Neural progenitor cell (in vitro differentiated cells): ENCODE data around the gene GNG3. TPM values are rescaled to one million over a fixed set of nuclear protein-coding genes. Genes with fewer than 3 reads are reported as not detected.
A peak's percentile ranks its signal among the peaks of the same experiment; 100 is the strongest.

ENCODE experiments used
- DNase-seq: peaks from one replicate; pipeline ENCODE4 v3.0.0-alpha.2; 2016; ENCODE audit warnings: low spot score
- H2AFZ ChIP-seq: fragments of 200-600 bp; sonication (generic); replicated peaks from 2 replicates; pipeline ENCODE4 v1.6.1; 2016; ENCODE audit warnings: antibody characterized with exemption
- H3F3A ChIP-seq: fragments of 200-600 bp; sonication (generic); 2 replicates; pipeline ENCODE4 v1.6.1; 2016; ENCODE audit warnings: antibody characterized with exemption, low read depth
- H3K27ac ChIP-seq: fragments of 200-600 bp; sonication (generic); 2 replicates; pipeline ENCODE4 v1.5.1; 2016; ENCODE audit warnings: mild to moderate bottlenecking
- H3K27me3 ChIP-seq: fragments of 200-600 bp; sonication (generic); 2 replicates; pipeline ENCODE4 v1.6.1; 2016; ENCODE audit warnings: mild to moderate bottlenecking, moderate library complexity
- H3K36me3 ChIP-seq: fragments of 200-600 bp; sonication (generic); 2 replicates; pipeline ENCODE4 v1.5.1; 2016
- H3K4me1 ChIP-seq: fragments of 200-600 bp; sonication (generic); 2 replicates; pipeline ENCODE4 v1.6.1; 2016; ENCODE audit warnings: mixed run types
- H3K4me2 ChIP-seq: fragments of 200-600 bp; sonication (generic); 2 replicates; pipeline ENCODE4 v1.6.1; 2016
- H3K4me3 ChIP-seq: fragments of 200-600 bp; sonication (generic); 2 replicates; pipeline ENCODE4 v1.5.1; 2016
- H3K79me2 ChIP-seq: fragments of 200-600 bp; sonication (generic); 2 replicates; pipeline ENCODE4 v1.6.1; 2016; ENCODE audit warnings: low read depth
- H3K9ac ChIP-seq: fragments of 200-600 bp; sonication (generic); 2 replicates; pipeline ENCODE4 v1.6.1; 2016
- H3K9me3 ChIP-seq: fragments of 200-600 bp; sonication (generic); 2 replicates; pipeline ENCODE4 v1.5.1; 2016; ENCODE audit warnings: low read depth
- H4K20me1 ChIP-seq: fragments of 200-600 bp; sonication (generic); 2 replicates; pipeline ENCODE4 v1.6.1; 2016; ENCODE audit warnings: low read depth
- H3K27ac Mint-ChIP-seq: 3 replicates; pipeline ENCODE4 v1.8.0; 2021; ENCODE audit warnings: mixed read lengths
- H3K27me3 Mint-ChIP-seq: 2 replicates; pipeline ENCODE4 v1.8.0; 2022; ENCODE audit warnings: low read depth, mild to moderate bottlenecking, inconsistent platforms, moderate library complexity, mixed read lengths; ENCODE audit not compliant: insufficient read depth
- H3K36me3 Mint-ChIP-seq: 3 replicates; pipeline ENCODE4 v1.8.0; 2021; ENCODE audit warnings: mixed read lengths
- H3K4me1 Mint-ChIP-seq: 3 replicates; pipeline ENCODE4 v1.8.0; 2021; ENCODE audit warnings: mixed read lengths
- H3K4me3 Mint-ChIP-seq: 3 replicates; pipeline ENCODE4 v1.8.0; 2021; ENCODE audit warnings: mild to moderate bottlenecking, moderate library complexity, mixed read lengths
- H3K9me3 Mint-ChIP-seq: 3 replicates; pipeline ENCODE4 v1.8.0; 2020; ENCODE audit warnings: mixed read lengths
- EZH2 ChIP-seq: fragments of 200-600 bp; sonication (generic); IDR thresholded peaks from 2 replicates; pipeline ENCODE4 v1.6.1; 2017; ENCODE audit warnings: antibody characterized with exemption, mild to moderate bottlenecking, moderate library complexity
- EZH2phosphoT487 ChIP-seq: fragments of 200-600 bp; sonication (generic); IDR thresholded peaks from 2 replicates; pipeline ENCODE4 v1.6.1; 2017; ENCODE audit warnings: antibody characterized with exemption
- small RNA-seq: library from RNA; depleted of rRNA; stranded (forward); fragments of <200 nt; gene quantifications from one replicate; pipeline ENCODE3, GENCODE V24; 2015
- total RNA-seq: library from RNA; depleted of rRNA; stranded (reverse); fragments of >200 nt; gene quantifications from 2 replicates; pipeline ENCODE4 v1.2.3, GENCODE V29; 2015; ENCODE audit warnings: low replicate concordance
- TF ChIP-seq, protein P1 (sequence below): fragments of 200-600 bp; sonication (generic); IDR thresholded peaks from 2 replicates; pipeline ENCODE4 v1.5.1; 2017; ENCODE audit warnings: antibody characterized with exemption, mild to moderate bottlenecking

Gene GNG3
- total RNA-seq, 1 donor from 2014 or later: not detected

DNA sequence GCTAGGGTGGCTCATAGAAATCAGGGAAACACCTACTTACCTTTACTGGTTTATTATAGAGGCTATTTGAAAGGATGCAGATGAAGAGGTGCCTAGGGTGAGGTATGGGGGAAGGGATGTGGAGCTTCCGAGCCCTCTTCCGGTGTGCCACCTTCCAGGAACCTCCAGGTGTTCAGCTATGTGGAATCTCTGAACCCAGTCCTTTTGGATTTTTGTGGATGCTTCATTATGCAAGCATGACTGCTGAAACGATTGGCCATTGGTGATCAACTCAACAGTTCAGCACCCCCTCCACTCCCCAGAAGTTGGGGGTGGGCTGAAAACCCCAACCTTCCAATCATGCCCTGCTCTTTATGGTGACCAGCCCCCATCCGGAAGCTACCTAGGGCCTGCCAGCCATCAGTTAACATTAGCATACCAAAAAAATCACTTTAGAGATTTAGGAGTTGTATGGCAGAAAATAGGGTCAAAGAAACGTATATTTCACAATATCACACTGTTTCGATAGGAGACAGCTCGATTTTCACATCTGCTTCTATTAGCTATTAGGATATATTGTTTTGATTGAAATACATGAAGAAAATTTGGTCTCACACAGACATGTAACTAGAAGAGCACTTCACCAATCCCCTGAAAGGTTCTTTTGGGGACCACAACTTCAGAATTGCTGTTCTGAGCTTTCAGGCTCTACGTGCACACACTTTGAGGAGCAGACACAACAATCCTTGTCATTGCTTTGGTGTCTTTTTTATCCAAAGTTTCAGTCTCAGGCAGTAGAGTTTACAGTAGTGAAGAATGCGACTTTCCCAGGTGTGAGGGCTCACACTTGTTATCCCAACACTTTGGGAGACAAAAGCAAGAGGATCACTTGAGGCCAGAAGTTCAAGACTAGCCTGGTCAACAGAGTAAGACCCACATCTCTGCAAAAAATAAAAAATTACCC is 50.6 kb downstream of the GNG3 start:
- Histone ChIP-seq H3K9ac (no peak overlapping the region), H3K79me2 (peaks cover 21% of the 10 kb centered on the region), H3K27me3 (no peaks in the 10 kb centered on the region), H3K4me3 (no peak overlapping the region), H4K20me1 (no peaks in the 10 kb centered on the region), H3F3A (peaks cover 51% of the 10 kb centered on the region), H2AFZ (peak overlapping the region; percentile 83), H3K36me3 (no peaks in the 10 kb centered on the region), H3K4me1 (peaks cover 8% of the 10 kb centered on the region), H3K27ac (no peak overlapping the region), H3K9me3 (no peaks in the 10 kb centered on the region), H3K4me2 (no peak overlapping the region)
- H3K27ac Mint-ChIP-seq: no peak overlapping the region
- no peak overlapping the region for H3K4me3 Mint-ChIP-seq
- peaks cover 16% of the 10 kb centered on the region for H3K4me1 Mint-ChIP-seq
- TF ChIP-seq EZH2 (no peak), EZH2phosphoT487 (no peak)
- TF ChIP-seq, protein P1, sequence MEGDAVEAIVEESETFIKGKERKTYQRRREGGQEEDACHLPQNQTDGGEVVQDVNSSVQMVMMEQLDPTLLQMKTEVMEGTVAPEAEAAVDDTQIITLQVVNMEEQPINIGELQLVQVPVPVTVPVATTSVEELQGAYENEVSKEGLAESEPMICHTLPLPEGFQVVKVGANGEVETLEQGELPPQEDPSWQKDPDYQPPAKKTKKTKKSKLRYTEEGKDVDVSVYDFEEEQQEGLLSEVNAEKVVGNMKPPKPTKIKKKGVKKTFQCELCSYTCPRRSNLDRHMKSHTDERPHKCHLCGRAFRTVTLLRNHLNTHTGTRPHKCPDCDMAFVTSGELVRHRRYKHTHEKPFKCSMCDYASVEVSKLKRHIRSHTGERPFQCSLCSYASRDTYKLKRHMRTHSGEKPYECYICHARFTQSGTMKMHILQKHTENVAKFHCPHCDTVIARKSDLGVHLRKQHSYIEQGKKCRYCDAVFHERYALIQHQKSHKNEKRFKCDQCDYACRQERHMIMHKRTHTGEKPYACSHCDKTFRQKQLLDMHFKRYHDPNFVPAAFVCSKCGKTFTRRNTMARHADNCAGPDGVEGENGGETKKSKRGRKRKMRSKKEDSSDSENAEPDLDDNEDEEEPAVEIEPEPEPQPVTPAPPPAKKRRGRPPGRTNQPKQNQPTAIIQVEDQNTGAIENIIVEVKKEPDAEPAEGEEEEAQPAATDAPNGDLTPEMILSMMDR: no peak
- no peak for DNase-seq
- H3K36me3 Mint-ChIP-seq: peaks cover 2% of the 10 kb centered on the region
- H3K9me3 Mint-ChIP-seq: no peaks in the 10 kb centered on the region
- peaks cover 7% of the 10 kb centered on the region for H3K27me3 Mint-ChIP-seq

Small RNA genes lying within 50 kb of the gene (small RNA-seq; reads per million reads assigned to genes)
- gene SNORA57: not detected

Other genes with a start within 250 kb of the GNG3 start
- gene AHNAK, start 160.9 kb upstream of the GNG3 start, total RNA-seq: 14.9 and 15.0 TPM in 2 replicates
- gene EEF1G, start 133.8 kb upstream of the GNG3 start, total RNA-seq: 2,358 and 3,183 TPM in 2 replicates
- gene TUT1, start 116.2 kb upstream of the GNG3 start, total RNA-seq: 4.8 and 23.1 TPM in 2 replicates
- 108 and 135 TPM in 2 replicates for gene MTA2, start 105.8 kb upstream of the GNG3 start, total RNA-seq
- gene EML3, start 94.9 kb upstream of the GNG3 start, total RNA-seq: 4.0 and 26.6 TPM in 2 replicates
- gene ROM1, start 94.4 kb upstream of the GNG3 start, total RNA-seq: 2.2 TPM in 1 of 2 replicates, not detected in the other
- 21.2 and 44.0 TPM in 2 replicates for gene B3GAT3, start 85.7 kb upstream of the GNG3 start, total RNA-seq
- 202 and 292 TPM in 2 replicates for gene GANAB, start 61.1 kb upstream of the GNG3 start, total RNA-seq
- 7.8 and 21.3 TPM in 2 replicates for gene INTS5, start 54.4 kb upstream of the GNG3 start, total RNA-seq
- 51.5 and 73.3 TPM in 2 replicates for gene C11orf98, start 42.5 kb upstream of the GNG3 start, total RNA-seq
- gene CSKMT, start 42.4 kb upstream of the GNG3 start, total RNA-seq: 4.3 and 6.7 TPM in 2 replicates
- 5.7 and 11.7 TPM in 2 replicates for gene UQCC3, start 36.0 kb upstream of the GNG3 start, total RNA-seq
- 3.4 and 4.0 TPM in 2 replicates for gene LBHD1, start 35.4 kb upstream of the GNG3 start, total RNA-seq
- gene UBXN1, start 28.6 kb upstream of the GNG3 start, total RNA-seq: 60.7 and 129 TPM in 2 replicates
- gene LRRN4CL, start 18.1 kb upstream of the GNG3 start, total RNA-seq: 0.40 TPM in 1 of 2 replicates, not detected in the other
- 34.6 and 63.1 TPM in 2 replicates for gene BSCL2, start 252 bp upstream of the GNG3 start, total RNA-seq
- gene HNRNPUL2, start 19.8 kb downstream of the GNG3 start, total RNA-seq: 30.9 and 32.5 TPM in 2 replicates
- gene TTC9C, start 20.8 kb downstream of the GNG3 start, total RNA-seq: 55.7 and 78.4 TPM in 2 replicates
- 9.2 and 22.8 TPM in 2 replicates for gene ZBTB3, start 46.5 kb downstream of the GNG3 start, total RNA-seq
- gene POLR2G, start 53.9 kb downstream of the GNG3 start, total RNA-seq: 88.7 and 117 TPM in 2 replicates
- gene TAF6L, start 63.7 kb downstream of the GNG3 start, total RNA-seq: 28.9 and 39.9 TPM in 2 replicates
- gene TMEM179B, start 79.7 kb downstream of the GNG3 start, total RNA-seq: 24.5 and 40.4 TPM in 2 replicates
- 9.9 and 38.9 TPM in 2 replicates for gene TMEM223, start 84.3 kb downstream of the GNG3 start, total RNA-seq
- 23.6 and 36.5 TPM in 2 replicates for gene NXF1, start 97.8 kb downstream of the GNG3 start, total RNA-seq
- gene STX5, start 124.4 kb downstream of the GNG3 start, total RNA-seq: 30.2 and 32.9 TPM in 2 replicates
- not detected in 2 replicates for gene TEX54, start 125.2 kb downstream of the GNG3 start, total RNA-seq
- 40.0 and 47.4 TPM in 2 replicates for gene WDR74, start 131.9 kb downstream of the GNG3 start, total RNA-seq
- gene SLC3A2, start 173.2 kb downstream of the GNG3 start, total RNA-seq: 99.8 and 130 TPM in 2 replicates
- gene CHRM1, start 213.7 kb downstream of the GNG3 start, total RNA-seq: not detected in 2 replicates